ENCODE data around the gene TMEM132C.

TMEM132C gene

DNA sequence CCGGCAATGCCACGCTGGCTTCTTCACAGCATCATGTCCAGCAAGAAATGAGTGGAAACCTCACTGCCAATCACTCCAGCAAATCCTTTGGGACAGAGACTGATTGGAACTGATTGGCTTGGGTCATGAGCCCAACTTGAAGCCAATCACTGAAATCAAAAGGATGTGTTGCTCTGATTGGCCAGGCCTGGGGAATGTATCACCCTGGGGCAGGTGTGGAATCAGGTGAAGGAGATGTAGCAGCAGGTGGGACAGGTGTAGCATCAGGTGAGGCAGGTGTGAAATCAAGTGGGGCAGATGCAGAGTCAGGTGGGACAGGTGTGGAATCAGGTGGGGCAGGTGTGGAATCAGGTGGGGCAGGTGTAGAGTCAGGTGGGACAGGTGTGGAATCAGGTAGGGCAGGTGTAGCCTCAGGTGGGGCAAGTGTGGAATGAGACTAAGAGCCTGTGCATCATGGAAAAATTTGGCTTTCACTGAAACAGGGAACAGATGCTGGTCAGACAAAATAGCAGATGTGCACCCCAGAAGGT lies 350.4 kb downstream of the TMEM132C start:
- TF ChIP-seq, protein P1, sequence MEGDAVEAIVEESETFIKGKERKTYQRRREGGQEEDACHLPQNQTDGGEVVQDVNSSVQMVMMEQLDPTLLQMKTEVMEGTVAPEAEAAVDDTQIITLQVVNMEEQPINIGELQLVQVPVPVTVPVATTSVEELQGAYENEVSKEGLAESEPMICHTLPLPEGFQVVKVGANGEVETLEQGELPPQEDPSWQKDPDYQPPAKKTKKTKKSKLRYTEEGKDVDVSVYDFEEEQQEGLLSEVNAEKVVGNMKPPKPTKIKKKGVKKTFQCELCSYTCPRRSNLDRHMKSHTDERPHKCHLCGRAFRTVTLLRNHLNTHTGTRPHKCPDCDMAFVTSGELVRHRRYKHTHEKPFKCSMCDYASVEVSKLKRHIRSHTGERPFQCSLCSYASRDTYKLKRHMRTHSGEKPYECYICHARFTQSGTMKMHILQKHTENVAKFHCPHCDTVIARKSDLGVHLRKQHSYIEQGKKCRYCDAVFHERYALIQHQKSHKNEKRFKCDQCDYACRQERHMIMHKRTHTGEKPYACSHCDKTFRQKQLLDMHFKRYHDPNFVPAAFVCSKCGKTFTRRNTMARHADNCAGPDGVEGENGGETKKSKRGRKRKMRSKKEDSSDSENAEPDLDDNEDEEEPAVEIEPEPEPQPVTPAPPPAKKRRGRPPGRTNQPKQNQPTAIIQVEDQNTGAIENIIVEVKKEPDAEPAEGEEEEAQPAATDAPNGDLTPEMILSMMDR (IDR thresholded peaks at IDR 0.05; ENCODE audit: low read length, missing control alignments): no peak
- H3K4me3 ChIP-seq (replicated peaks; ENCODE audit: low read depth, low read length): no peak overlapping the region
- no peak for DNase-seq (ENCODE audit: low read depth)

DNA sequence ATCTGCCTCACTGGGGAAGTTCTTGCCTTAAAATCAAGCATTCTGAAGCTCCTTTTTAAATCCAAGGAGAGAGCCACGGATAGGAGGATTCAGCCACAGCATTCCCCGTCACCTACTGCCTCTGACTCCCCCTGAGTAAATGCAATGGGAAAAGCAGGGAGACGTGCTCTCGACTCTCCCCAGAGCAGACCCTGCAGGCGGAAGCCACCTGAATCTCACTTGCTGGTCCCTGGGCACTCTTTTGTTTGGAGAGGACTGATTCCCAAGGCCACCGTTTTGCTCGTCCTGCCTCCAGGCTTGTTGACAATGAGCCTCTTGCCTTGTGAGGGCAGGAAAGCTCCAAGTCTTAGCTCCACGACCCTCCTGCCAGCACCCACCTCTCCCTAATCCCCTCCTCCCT lies 352.3 kb downstream of the TMEM132C start:
- TF ChIP-seq, protein P1 (IDR thresholded peaks at IDR 0.05; ENCODE audit: low read length, missing control alignments): no peak
- no peak for DNase-seq (ENCODE audit: low read depth)
- H3K4me3 ChIP-seq (replicated peaks; ENCODE audit: low read depth, low read length): no peak overlapping the region

GRCh38 chr12:128621304-128621703 lies 354.3 kb downstream of the TMEM132C start:
- TF ChIP-seq, protein P1 (IDR thresholded peaks at IDR 0.05; ENCODE audit: low read length, missing control alignments): no peak
- no peak overlapping the region for H3K4me3 ChIP-seq (replicated peaks; ENCODE audit: low read depth, low read length)
- no peak for DNase-seq (ENCODE audit: low read depth)

GRCh38 chr12:128623748-128624147 lies 356.8 kb downstream of the TMEM132C start:
- H3K4me3 ChIP-seq (replicated peaks; ENCODE audit: low read depth, low read length): no peak overlapping the region
- DNase-seq (ENCODE audit: low read depth): no peak
- TF ChIP-seq, protein P1 (IDR thresholded peaks at IDR 0.05; ENCODE audit: low read length, missing control alignments): no peak

DNA sequence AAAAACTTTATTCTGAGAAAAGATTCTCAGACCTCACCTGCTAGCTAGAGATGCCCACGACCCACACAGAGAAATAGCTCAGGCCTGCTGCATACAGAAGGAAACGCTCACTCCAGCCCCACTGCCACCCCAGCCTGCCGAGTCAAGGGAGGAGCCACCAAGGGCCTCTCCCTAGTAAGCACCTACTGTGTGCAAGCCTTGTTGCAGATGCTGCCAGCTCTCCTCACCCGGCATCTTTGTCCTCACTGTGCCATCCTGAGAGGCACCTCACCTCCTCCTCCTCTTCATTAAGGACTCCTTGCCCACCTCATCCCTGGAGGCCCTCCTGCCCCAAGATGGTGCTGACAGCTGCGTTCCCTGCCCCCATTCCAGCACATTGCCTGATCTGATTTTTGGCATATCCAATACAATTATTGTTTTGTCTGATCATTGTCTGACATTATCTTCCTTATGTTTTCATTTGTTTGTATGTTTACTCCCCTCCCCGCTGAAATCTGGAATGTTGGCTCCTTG lies 359.9 kb downstream of the TMEM132C start:
- TF ChIP-seq, protein P1 (IDR thresholded peaks at IDR 0.05; ENCODE audit: low read length, missing control alignments): no peak
- no peak for DNase-seq (ENCODE audit: low read depth)

DNA sequence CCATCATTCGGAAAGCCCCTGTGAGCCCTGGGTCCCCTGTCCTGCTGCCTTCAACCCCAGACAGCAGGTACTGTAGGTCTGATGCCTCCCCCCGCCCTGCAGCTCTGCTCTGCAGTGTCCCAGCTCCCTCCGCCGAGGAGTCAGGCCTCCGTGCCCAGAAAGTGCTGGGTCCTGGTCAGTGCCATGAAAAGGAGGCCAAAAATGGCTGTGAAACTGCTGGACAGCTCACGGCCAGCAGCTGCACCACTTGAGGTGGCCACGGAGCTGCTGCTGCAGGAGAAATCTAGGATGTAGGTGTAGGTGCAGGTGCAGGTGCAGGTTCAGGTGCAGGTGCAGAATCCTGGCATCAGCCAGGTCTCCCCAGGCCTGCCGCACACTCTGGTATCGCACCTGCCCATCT lies 360.7 kb downstream of the TMEM132C start:
- H3K4me3 ChIP-seq (replicated peaks; ENCODE audit: low read depth, low read length): no peak overlapping the region
- TF ChIP-seq, protein P1 (IDR thresholded peaks at IDR 0.05; ENCODE audit: low read length, missing control alignments): no peak
- DNase-seq (ENCODE audit: low read depth): no peak

More for the DNA sequence above, 359.9 kb downstream of the TMEM132C start:
- no peak overlapping the region for H3K4me3 ChIP-seq (replicated peaks; ENCODE audit: low read depth, low read length)

- DNase-seq (ENCODE audit: low read depth): no peak
- no peak overlapping the region for H3K4me3 ChIP-seq (replicated peaks; ENCODE audit: low read depth, low read length)
- TF ChIP-seq, protein P1 (IDR thresholded peaks at IDR 0.05; ENCODE audit: low read length, missing control alignments): no peak
Observed at GRCh38 chr12:128629979-128630378, 363.0 kb downstream of the TMEM132C start.
